OCI-LY7 (cell line): ENCODE measurements around the gene C12orf75.

Experiments used
- EZH2phosphoT487 ChIP-seq: fragments of 200-600 bp; sonication (generic); IDR thresholded peaks from 2 replicates; pipeline ENCODE4 v1.6.1; 2018; ENCODE audit warnings: low read depth, borderline replicate concordance, mild to moderate bottlenecking, mixed run types, antibody characterized with exemption, low read length, moderate library complexity, mixed read lengths
- TF ChIP-seq, protein P1 (sequence below): fragments of 200-600 bp; sonication (generic); conservative IDR thresholded peaks from 2 replicates; pipeline ENCODE4 v1.5.1; 2014; ENCODE audit warnings: mild to moderate bottlenecking, antibody characterized with exemption, low read length, moderate library complexity, mixed read lengths

GRCh38 chr12:105329926-105330282, 587 bp upstream of the C12orf75 start:
- TF ChIP-seq, protein P1, sequence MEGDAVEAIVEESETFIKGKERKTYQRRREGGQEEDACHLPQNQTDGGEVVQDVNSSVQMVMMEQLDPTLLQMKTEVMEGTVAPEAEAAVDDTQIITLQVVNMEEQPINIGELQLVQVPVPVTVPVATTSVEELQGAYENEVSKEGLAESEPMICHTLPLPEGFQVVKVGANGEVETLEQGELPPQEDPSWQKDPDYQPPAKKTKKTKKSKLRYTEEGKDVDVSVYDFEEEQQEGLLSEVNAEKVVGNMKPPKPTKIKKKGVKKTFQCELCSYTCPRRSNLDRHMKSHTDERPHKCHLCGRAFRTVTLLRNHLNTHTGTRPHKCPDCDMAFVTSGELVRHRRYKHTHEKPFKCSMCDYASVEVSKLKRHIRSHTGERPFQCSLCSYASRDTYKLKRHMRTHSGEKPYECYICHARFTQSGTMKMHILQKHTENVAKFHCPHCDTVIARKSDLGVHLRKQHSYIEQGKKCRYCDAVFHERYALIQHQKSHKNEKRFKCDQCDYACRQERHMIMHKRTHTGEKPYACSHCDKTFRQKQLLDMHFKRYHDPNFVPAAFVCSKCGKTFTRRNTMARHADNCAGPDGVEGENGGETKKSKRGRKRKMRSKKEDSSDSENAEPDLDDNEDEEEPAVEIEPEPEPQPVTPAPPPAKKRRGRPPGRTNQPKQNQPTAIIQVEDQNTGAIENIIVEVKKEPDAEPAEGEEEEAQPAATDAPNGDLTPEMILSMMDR, result no peak
- no peak for TF ChIP-seq EZH2phosphoT487
